Large intestine (tissue), 3 donors: ENCODE data around the gene HLF. TPM values are rescaled to one million over a fixed set of nuclear protein-coding genes. Genes with fewer than 3 reads are reported as not detected.

Experiments
- DNase-seq, 2 donors: peaks; one replicate each; pipeline versions ENCODE4 v3.0.0 to v3.0.0-alpha.2; 2013
- H3K27ac ChIP-seq: one replicate; pipeline ENCODE4 v1.5.1; 2013; ENCODE audit warnings: low read length
- H3K27me3 ChIP-seq: 2 replicates; pipeline ENCODE4 v1.6.1; 2013; ENCODE audit warnings: low read length; ENCODE audit not compliant: control insufficient read depth, insufficient read depth
- H3K36me3 ChIP-seq: 2 replicates; pipeline ENCODE4 v1.6.1; 2013; ENCODE audit warnings: low read length; ENCODE audit not compliant: control insufficient read depth, insufficient read depth
- H3K4me1 ChIP-seq: one replicate; pipeline ENCODE4 v1.6.1; 2013; ENCODE audit warnings: low read length; ENCODE audit not compliant: control insufficient read depth, insufficient read depth
- H3K4me3 ChIP-seq: one replicate; pipeline ENCODE4 v1.5.1; 2013; ENCODE audit warnings: low read length
- H3K9me3 ChIP-seq: one replicate; pipeline ENCODE4 v1.6.1; 2013; ENCODE audit warnings: mild to moderate bottlenecking, low read depth, low read length, moderate library complexity; ENCODE audit not compliant: control insufficient read depth
- WGBS: methylation state at CpG from one replicate; pipeline ENCODE4 v1.1.5; 2013; ENCODE audit warnings: low lambda C conversion rate; ENCODE audit not compliant: insufficient coverage; 5-methylcytosine and 5-hydroxymethylcytosine counted together
- polyA plus RNA-seq: library from polyadenylated mRNA; unstranded; fragments of 120-200 nt; gene quantifications from one replicate; pipeline ENCODE4 v1.2.1, GENCODE V29; 2013

Gene HLF
- polyA plus RNA-seq, 1 donor, result 1.6 TPM

DNA sequence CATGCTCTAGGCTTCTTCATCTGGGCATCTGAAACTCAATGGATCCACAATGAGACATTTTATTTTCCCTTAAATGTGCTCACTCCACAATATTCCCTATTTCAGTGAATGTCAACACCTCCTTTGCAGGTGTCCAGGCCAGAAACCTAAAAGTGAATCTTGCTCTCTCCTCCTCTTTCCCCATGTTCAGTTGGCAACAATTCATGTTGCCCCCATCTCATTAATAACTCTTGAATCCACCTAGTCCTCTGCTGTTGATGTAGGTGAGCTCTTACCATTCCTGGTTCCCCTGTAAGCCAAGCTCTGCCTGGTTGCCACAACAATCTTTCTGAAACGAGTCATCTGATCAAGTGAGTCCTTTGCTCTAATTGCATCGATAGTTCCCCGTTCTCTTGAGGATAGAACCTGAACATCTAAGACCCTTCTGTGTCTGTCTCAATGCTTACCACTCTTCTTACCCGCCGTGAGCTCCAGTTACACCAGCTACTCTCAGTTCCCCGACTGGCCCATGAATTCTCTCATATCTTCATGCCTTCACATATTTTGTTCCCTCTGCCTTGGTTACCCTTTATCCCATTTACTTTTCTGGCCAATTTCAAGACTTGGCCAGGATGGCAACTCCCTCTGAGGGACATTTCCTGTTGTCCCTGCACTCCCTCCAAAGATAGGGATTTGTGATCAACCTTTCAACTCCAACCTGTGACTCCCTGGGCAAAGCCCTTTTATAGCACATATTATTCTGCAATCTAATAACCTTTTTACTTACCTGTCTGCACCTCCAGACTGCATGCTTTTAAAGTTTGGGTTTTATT, 35.9 kb downstream of the HLF start:
- H3K27ac ChIP-seq, result no peak overlapping the region
- no peak for DNase-seq
- 100% methylated on average over 3 of the region's 6 CpGs for WGBS
- H3K9me3 ChIP-seq, result no peaks in the 10 kb centered on the region
- H3K4me1 ChIP-seq, result no peaks in the 10 kb centered on the region
- no peaks in the 10 kb centered on the region for H3K36me3 ChIP-seq
- no peaks in the 10 kb centered on the region for H3K27me3 ChIP-seq
- H3K4me3 ChIP-seq, result no peak overlapping the region

DNA sequence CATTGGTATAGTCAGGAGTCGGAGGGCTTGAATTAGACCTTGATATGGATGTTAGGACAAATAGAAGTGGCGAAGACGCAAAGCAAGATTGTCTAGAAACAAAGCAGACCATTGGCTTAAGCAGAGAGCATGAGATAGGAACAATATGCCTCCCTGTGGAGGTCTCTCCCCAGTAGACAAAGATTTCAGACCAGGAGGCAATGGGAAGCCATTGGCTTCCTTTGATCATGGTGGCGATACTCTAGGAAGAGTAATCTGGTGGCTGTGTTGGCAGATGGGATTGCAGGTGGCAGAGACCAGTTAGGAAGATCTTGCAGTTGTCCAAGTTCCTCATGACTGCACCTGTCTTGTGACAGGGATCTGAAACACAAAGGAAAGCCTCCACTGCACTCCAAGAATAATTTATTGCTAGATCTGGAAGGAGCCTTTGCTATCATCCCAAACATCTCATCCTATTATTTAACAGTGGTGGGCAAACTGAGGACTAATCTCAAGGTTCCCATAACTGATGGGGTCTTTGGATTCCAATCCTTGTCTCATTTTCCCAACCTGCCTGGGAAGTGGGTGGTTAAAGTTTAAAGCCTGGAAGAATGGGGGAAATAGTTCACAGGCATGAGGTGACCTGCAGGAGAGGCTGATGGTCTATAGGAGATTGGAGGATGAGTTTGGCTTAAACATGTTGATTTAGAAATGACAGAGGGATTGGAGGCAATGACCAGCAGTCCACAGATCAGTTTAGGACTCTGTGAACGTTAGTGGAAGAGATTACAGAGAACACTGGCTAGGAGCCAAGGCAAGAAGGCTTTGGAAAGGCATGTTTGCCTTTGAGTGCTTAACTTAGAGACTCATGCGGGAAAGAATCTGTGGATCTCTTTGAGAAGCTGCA, 37.0 kb downstream of the HLF start:
- H3K27me3 ChIP-seq, result no peaks in the 10 kb centered on the region
- no peaks in the 10 kb centered on the region for H3K9me3 ChIP-seq
- WGBS, result 67% methylated on average over 3 of the region's 6 CpGs
- DNase-seq, result no peak
- H3K27ac ChIP-seq, result no peak overlapping the region
- H3K4me1 ChIP-seq, result no peaks in the 10 kb centered on the region
- no peaks in the 10 kb centered on the region for H3K36me3 ChIP-seq
- H3K4me3 ChIP-seq, result no peak overlapping the region

DNA sequence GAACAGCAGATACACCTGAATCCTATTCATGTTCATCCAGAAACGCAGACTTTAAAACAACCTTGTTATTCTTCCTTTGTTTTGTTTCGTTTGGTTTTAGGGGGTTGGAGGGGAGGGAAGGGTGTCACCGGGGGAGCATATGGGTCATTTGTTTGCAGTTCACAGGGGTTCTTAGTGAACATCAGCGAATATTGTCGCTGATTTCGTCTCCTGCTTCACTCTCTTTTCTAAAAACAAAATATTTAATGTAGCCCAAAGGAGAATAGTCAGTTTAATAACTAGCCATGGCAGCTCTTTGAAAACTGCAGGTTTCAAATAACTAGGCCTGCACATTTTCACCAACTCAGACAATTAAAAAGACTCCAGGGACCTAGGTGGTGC, 37.6 kb downstream of the HLF start:
- no peak overlapping the region for H3K4me3 ChIP-seq
- no peaks in the 10 kb centered on the region for H3K36me3 ChIP-seq
- H3K27me3 ChIP-seq, result no peaks in the 10 kb centered on the region
- H3K4me1 ChIP-seq, result no peaks in the 10 kb centered on the region
- H3K27ac ChIP-seq, result no peak overlapping the region
- no CpG with 5 or more reads among the region's 6 CpGs for WGBS
- H3K9me3 ChIP-seq, result no peaks in the 10 kb centered on the region
- no peak for DNase-seq

DNA sequence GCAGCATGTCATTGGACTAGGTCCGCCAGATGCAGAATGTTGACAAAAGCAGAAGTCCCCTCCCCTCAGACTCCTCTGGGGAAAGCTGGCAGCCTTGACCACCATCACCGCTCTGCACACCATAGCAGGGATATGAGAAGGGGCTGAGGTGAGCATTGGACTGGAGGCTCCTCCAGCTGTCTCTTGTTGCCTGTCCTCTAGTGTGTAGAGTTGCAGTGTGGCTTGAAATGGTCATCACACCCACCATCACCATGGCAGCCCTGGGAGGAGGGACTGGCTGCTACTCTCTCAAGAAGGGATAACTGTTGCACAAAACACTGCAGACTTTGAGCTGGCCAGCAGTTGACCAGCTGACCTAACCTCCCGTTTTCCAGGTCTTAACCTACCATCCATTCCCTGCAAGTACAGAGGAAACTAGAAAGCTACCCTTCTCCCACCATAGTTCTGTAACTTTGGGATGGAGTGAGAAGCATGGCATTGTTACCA, 38.3 kb downstream of the HLF start:
- Histone ChIP-seq H3K4me1 (no peaks in the 10 kb centered on the region), H3K27me3 (no peaks in the 10 kb centered on the region), H3K4me3 (no peak overlapping the region), H3K36me3 (no peaks in the 10 kb centered on the region), H3K27ac (no peak overlapping the region), H3K9me3 (no peaks in the 10 kb centered on the region)
- WGBS, result no CpG with 5 or more reads among the region's 3 CpGs
- DNase-seq, result no peak

DNA sequence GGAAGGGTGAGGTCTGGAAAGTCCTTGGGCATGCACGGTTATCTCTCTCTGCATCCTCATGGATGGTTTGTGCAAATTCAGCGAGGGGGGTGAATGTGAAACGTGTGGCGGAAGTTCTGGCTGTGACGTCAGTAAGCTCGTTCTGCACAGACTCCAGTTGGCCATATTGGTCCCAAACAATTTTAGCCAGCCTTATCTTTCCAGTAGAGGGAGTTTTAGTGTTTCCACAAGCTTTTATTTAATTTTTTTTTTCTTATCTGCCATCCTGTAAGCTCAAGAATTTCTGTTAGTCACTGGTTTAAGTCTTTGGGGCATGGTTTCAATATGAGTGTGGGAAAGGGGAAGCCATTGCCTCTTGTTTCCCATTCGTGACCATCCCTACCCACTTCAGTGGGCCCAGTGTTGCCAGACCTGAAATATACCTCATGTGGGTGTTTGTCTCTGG, 39.0 kb downstream of the HLF start:
- H3K4me1 ChIP-seq, result no peaks in the 10 kb centered on the region
- H3K27me3 ChIP-seq, result no peaks in the 10 kb centered on the region
- no peak overlapping the region for H3K4me3 ChIP-seq
- H3K9me3 ChIP-seq, result no peaks in the 10 kb centered on the region
- DNase-seq, result no peak
- no peak overlapping the region for H3K27ac ChIP-seq
- no peaks in the 10 kb centered on the region for H3K36me3 ChIP-seq
- no CpG with 5 or more reads among the region's 7 CpGs for WGBS

DNA sequence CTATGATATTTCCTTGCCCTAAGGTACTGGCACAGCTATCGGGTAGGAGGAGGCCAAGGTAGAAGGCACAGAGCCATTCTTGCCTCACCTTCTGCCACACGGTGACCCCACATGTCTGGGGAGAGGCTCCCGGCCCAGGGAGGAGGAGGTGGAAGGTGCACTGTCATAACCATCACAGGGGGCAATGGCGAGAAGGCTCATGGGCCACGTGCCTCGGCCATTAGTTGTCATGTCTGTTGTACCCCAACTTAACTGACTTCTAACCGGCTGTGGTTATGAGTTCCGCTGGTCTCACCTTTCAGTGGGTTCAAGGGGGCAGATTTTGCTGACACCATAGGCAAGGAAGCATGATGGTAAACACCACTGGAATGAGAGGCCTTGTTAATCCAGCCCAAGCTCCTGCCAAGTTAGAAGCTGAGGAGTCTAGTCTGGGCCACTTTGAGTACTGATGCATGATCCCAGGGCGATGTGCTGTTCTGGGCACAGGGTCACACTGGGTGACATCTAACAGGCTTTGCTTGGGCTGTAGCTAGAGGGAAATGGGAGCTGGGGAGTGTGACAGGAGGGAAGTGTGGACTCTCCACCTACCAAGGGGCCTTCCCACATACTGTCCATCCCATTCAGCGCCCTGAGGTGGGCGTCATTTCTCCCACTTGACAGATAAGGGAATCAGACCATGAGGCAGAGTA, 39.6 kb downstream of the HLF start:
- Histone ChIP-seq H3K4me1 (no peaks in the 10 kb centered on the region), H3K36me3 (no peaks in the 10 kb centered on the region), H3K4me3 (no peak overlapping the region), H3K27me3 (no peaks in the 10 kb centered on the region), H3K27ac (no peak overlapping the region), H3K9me3 (no peaks in the 10 kb centered on the region)
- DNase-seq, result no peak
- WGBS, result no CpG with 5 or more reads among the region's 11 CpGs

DNA sequence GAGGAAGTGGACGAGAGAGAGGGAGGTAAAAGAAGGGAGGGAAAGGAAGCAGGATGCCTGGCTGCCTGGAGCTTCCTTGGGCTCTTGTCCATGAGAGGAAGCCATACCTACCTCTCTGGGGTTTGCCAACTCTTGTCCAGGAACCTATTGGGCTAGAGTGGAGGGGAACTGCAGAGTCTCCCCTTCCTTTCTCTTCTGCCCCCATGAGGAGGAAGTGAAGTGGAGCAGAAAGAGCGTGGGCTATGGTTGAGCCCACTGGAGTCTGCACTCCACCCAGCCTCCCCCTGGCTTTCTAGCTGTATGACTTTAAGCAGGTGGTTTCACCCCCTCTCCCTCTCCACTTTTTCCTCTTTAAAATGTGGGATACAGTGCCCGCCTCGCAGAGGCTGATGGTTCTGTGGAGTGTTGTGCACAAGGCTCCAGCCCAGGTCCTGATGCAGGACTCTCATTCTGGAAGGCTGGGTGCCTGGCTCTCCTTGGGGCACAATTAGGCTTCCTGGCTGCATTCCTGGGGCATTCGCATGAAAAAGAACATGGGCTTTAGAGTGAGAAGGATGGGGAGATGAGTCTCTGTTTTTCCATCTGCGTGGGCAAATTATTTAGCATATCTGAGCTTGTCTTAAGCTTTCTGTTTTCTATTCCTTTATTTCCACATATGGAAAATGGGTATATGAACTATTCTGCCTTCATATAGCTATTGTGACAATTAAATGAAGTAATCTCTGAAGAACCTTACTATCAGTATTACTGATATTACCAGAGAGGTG, 40.7 kb downstream of the HLF start:
- Histone ChIP-seq H3K27ac (no peak overlapping the region), H3K4me1 (no peaks in the 10 kb centered on the region), H3K4me3 (no peak overlapping the region), H3K9me3 (no peaks in the 10 kb centered on the region), H3K36me3 (no peaks in the 10 kb centered on the region), H3K27me3 (no peaks in the 10 kb centered on the region)
- no peak for DNase-seq
- WGBS, result no CpG with 5 or more reads among the region's 6 CpGs

DNA sequence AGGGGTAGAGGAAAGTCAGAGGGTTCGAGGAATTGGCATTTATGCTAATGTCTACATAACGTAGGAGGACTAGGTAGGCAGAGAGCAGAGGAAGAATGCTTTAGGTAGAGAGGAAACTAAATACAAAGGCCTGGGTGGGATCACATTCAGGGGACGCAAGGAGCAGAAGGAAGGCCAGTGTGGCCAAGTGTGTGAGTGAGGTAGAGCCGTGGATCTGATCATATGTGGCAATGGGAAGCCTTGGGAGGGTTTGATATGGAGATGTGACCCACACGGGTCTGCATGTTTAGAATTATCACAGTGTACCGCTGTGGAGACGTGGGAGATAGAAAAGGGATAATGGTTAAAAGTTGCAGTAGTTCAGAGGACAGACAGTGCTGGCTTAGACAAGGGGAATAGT, 43.1 kb downstream of the HLF start:
- H3K4me3 ChIP-seq, result no peak overlapping the region
- H3K36me3 ChIP-seq, result no peaks in the 10 kb centered on the region
- WGBS, result 90% methylated on average over 5 of the region's 7 CpGs
- H3K4me1 ChIP-seq, result no peaks in the 10 kb centered on the region
- H3K27me3 ChIP-seq, result no peaks in the 10 kb centered on the region
- no peaks in the 10 kb centered on the region for H3K9me3 ChIP-seq
- no peak overlapping the region for H3K27ac ChIP-seq
- DNase-seq, result no peak

DNA sequence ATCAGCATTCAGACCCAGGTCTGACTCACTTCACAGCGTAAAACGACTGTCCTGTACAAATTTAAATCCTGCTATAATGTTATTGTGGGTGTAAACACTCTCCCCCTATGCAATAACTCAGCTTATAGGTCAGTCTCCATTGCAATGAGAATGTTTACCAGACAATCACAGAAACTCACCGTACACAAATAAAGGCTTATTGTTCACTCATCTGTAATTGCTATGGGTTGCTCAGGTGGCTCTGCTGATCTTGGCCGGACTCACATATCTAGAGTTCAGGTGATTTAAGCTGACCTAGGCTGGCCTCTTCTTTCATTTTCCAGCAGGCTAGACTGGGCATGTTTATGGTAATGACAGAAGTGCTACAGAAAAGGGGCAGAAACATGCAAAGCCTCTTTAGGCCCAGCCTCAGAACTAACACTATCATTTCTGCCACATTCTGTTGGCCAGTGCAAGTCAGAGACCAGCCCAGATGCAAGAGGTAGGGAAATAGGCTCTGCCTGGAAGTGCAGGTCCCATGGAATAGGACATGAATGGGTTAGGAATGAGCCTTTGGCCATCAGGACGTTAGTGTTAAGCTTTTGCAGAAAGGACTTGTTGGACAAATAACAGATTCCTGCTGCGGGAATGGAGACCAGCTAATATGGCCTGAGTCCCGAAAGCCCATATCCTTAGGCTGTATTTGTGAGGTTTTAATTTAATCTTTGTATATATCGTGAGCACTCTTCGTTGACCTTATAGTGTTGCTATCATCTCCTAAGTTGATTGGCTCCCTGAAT, 44.0 kb downstream of the HLF start:
- DNase-seq, result no peak
- 100% methylated on average over 1 of the region's 9 CpGs for WGBS

More for the DNA sequence above, 44.0 kb downstream of the HLF start:
- Histone ChIP-seq H3K9me3 (no peaks in the 10 kb centered on the region), H3K4me1 (no peaks in the 10 kb centered on the region), H3K36me3 (no peaks in the 10 kb centered on the region), H3K27me3 (no peaks in the 10 kb centered on the region), H3K4me3 (no peak overlapping the region), H3K27ac (no peak overlapping the region)
